Lower lobe of right lung (tissue), 2 donors: ENCODE measurements around the gene BCL11B. TPM values are rescaled to one million over a fixed set of nuclear protein-coding genes. Genes with fewer than 3 reads are reported as not detected.
A peak's percentile ranks its signal among the peaks of the same experiment; 100 is the strongest.

ENCODE experiments used
- ATAC-seq, 2 donors: fragments of 200-7000 bp; cut with Tn5 transposase; one replicate each; pipeline ENCODE4 v1.9.1; 2020 to 2022; ENCODE audit warnings: mild to moderate bottlenecking in 2 of 2, moderate library complexity in 2 of 2
- DNase-seq: peaks from one replicate; pipeline ENCODE4 v3.0.0-alpha.2; 2020
- H3K27ac ChIP-seq: fragments of 200-600 bp; one replicate; pipeline ENCODE4 v1.8.0; 2022
- H3K27me3 ChIP-seq: fragments of 200-600 bp; one replicate; pipeline ENCODE4 v1.8.0; 2022; ENCODE audit warnings: low read depth
- H3K36me3 ChIP-seq: fragments of 200-600 bp; one replicate; pipeline ENCODE4 v1.8.0; 2022; ENCODE audit warnings: mild to moderate bottlenecking
- H3K4me1 ChIP-seq: fragments of 200-600 bp; one replicate; pipeline ENCODE4 v1.8.0; 2022
- H3K4me3 ChIP-seq: fragments of 200-600 bp; one replicate; pipeline ENCODE4 v1.8.0; 2022; ENCODE audit warnings: mild to moderate bottlenecking
- H3K9me3 ChIP-seq: fragments of 200-600 bp; one replicate; pipeline ENCODE4 v1.8.0; 2022
- CTCF ChIP-seq: fragments of 200-600 bp; IDR thresholded peaks from one replicate; pipeline ENCODE4 v1.8.0; 2022; ENCODE audit warnings: antibody characterized with exemption, mild to moderate bottlenecking
- intact Hi-C: fragments of 100-400 bp; cut with DNase I; formaldehyde crosslinking; loops from one replicate; pipeline ENCODE4 v1.11.0; 2022
- total RNA-seq: library from RNA; stranded (reverse); fragmentation: NEBNext Ultra II Directional; extraction: Animal tissue kit (Norgen Biotek cat#: 25700); gene quantifications from one replicate; pipeline ENCODE4 v1.2.1, GENCODE V29; 2021
- donor health status: DM: no; HTN: yes; CAD: no; lungs with severe emphysema.

BCL11B gene
- total RNA-seq, 1 donor from 2014 or later: 2.3 TPM

- no peak for DNase-seq
These were observed 1.1 kb upstream of the BCL11B start for GRCh38 chr14:99272899-99273765.

GRCh38 chr14:99272632-99272898 lies 568 bp upstream of the BCL11B start:
- Histone ChIP-seq H3K27ac (no peak overlapping the region), H3K36me3 (no peaks in the 10 kb centered on the region), H3K4me3 (peak overlapping the region; percentile 54), H3K27me3 (peaks cover 80% of the 10 kb centered on the region), H3K4me1 (peaks cover 36% of the 10 kb centered on the region), H3K9me3 (no peaks in the 10 kb centered on the region)
- ATAC-seq (no peak), DNase-seq (no peak)
- no peak for TF ChIP-seq CTCF
- intact Hi-C loops: no loop called here

More at GRCh38 chr14:99272899-99273765, 1.1 kb upstream of the BCL11B start:
- ATAC-seq: peak in 1 of 2 donors; percentile 9
- H3K4me1 ChIP-seq: peaks cover 36% of the 10 kb centered on the region
- H3K4me3 ChIP-seq: peak overlapping the region; percentile 42
- no peaks in the 10 kb centered on the region for H3K9me3 ChIP-seq
- peaks cover 76% of the 10 kb centered on the region for H3K27me3 ChIP-seq
- intact Hi-C loops: no loop called here
- no peaks in the 10 kb centered on the region for H3K36me3 ChIP-seq
- no peak overlapping the region for H3K27ac ChIP-seq
- no peak for TF ChIP-seq CTCF

GRCh38 chr14:99271221-99271941 lies 616 bp downstream of the BCL11B start:
- ATAC-seq (no peak), DNase-seq (no peak)
- peak overlapping the region; percentile 54 for H3K4me3 ChIP-seq
- no peaks in the 10 kb centered on the region for H3K36me3 ChIP-seq
- peak overlapping the region; percentile 36 for H3K27ac ChIP-seq
- peaks cover 39% of the 10 kb centered on the region for H3K4me1 ChIP-seq
- intact Hi-C loops: no loop called here
- H3K9me3 ChIP-seq: no peaks in the 10 kb centered on the region
- TF ChIP-seq CTCF: no peak
- peaks cover 90% of the 10 kb centered on the region for H3K27me3 ChIP-seq

GRCh38 chr14:99270458-99271220 lies 1.4 kb downstream of the BCL11B start:
- intact Hi-C loops: no loop called here

More at GRCh38 chr14:99270458-99271220, 1.4 kb downstream of the BCL11B start:
- H3K4me3 ChIP-seq: peak overlapping the region; percentile 54
- H3K36me3 ChIP-seq: no peaks in the 10 kb centered on the region
- H3K27me3 ChIP-seq: peaks cover 92% of the 10 kb centered on the region
- TF ChIP-seq CTCF: no peak
- no peak for DNase-seq
- no peaks in the 10 kb centered on the region for H3K9me3 ChIP-seq
- peak overlapping the region; percentile 36 for H3K27ac ChIP-seq
- no peak for ATAC-seq
- H3K4me1 ChIP-seq: peaks cover 41% of the 10 kb centered on the region
